GM19099 (cell line): ENCODE data around the gene ZFYVE9.

ENCODE experiments used
- POLR2A ChIP-seq: IDR thresholded peaks from 3 replicates; pipeline ENCODE4 v1.6.1; 2011; ENCODE audit warnings: low read depth; ENCODE audit not compliant: insufficient read length; ENCODE audit errors: extremely low read depth

The ZFYVE9 gene

GRCh38 chr1:52139817-52140540, 1.9 kb upstream of the ZFYVE9 start:
- no peak for TF ChIP-seq POLR2A

GRCh38 chr1:52140633-52141512, 1.0 kb upstream of the ZFYVE9 start:
- no peak for TF ChIP-seq POLR2A

GRCh38 chr1:52142220-52143183, 613 bp downstream of the ZFYVE9 start:
- TF ChIP-seq POLR2A, result no peak

- no peak for TF ChIP-seq POLR2A
These were observed 3.2 kb downstream of the ZFYVE9 start for GRCh38 chr1:52145137-52145536.

DNA sequence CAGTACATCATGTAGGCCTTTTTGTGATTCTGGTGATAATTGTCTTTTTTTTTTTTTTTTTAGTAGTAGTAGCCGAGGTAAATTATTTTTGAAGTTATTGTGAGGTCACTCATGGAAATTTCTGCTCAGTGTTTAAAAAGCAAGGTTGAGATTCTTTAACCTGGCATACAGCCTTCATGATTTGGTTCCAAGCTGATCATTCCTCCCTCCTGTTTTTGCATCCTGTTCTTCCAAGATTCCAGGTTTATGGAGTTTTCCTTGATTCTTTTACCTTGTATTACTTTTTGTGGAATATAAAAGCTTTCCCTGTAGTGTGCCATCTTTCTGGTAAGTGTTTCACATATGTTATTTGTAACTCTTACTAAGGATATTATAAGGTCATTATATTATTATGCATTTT, 9.1 kb downstream of the ZFYVE9 start:
- no peak for TF ChIP-seq POLR2A

- no peak for TF ChIP-seq POLR2A
These were observed 10.7 kb downstream of the ZFYVE9 start for GRCh38 chr1:52152572-52152971.

DNA sequence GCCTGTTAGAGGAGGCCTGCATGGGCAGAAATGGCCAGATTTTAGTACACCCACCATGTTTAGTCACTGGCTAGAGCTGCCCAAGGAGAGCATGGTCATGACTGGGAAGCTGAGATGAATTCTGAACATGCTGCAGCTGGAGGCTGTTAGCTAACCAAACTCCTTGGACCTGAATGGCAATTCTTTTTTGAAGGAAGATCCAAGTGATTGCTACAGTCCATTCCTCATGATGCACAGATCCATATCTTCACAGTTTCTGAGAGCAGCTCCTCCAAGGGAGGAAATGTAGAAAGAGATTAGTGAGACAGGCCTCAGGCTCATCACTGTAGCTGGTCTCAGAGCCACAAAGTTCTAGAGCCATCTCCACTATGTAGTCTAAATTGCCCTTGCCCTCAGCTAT, 11.1 kb downstream of the ZFYVE9 start:
- TF ChIP-seq POLR2A, result no peak

DNA sequence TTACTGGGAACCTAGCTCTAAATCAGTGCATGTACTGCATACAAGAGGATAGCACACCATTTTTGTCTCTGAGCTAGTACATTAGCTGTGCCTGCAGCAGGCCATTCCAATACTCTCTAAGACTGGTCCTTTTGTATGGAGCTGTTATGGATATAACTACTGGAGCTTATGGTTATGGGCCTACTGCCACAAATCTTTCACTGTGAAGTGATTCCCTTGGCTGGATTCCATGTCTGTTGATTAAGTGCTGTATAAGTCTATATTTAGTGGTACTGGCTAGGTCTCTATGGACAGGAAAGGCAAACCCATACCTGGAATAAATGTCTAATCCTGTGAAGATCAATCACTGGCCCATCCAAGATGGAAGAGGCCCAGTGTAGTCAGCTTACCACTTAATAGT, 12.0 kb downstream of the ZFYVE9 start:
- TF ChIP-seq POLR2A, result no peak

DNA sequence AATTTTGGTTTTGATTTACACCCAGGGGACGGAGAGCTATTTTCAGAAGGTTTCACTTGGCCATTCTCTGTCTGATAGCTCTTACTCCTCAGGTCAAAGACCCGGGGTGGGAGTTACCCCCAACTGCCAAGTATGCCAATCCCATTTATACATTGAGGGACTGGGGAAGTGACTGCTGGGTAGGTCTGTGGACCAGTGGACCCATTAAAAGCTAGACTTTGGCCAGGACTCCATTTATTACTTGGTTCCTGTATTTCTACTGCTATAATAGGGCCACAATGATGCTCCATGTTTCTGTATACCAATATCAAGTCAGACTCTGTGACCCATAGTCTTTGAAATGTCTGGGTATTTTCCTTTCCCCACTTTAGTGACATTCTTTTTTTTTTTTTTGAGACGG, 14.6 kb downstream of the ZFYVE9 start:
- no peak for TF ChIP-seq POLR2A

DNA sequence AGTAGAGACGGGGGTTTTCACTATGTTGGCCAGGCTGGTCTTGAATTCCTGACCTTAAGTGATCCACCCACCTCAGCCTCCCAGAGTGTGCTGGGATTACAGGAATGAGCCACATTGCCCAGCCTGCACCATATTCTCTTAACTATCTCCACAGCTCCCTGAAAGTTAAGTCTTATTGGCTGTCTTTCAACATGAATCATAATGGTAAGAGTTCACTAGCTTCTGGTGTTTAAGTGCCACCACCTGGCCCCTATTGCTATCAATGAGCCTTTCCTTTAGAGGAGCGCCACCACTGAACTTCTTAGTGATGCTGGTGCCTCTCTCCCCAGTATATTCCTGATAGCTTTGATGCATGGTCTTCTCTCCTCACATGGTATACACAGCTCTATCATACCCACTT, 15.7 kb downstream of the ZFYVE9 start:
- TF ChIP-seq POLR2A, result no peak

DNA sequence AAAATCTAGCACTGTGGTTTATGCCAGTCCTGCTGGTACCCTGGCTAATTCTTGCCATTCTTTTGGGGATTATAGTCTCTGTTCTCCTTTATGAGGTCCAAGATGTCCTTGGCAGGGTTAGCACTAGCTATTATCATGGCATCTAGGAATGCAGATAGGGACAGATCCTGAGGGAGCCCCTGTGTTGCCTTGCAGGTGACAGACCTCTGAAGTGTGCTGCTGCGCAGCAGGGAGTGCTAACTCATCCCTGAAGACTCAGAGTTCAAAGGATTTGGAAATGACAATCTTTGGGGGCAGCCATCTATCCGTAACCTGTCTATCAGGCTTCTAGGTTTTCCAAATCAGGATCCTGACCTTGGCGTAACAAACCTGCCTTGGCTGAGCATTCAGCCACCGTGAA, 16.3 kb downstream of the ZFYVE9 start:
- TF ChIP-seq POLR2A, result no peak

DNA sequence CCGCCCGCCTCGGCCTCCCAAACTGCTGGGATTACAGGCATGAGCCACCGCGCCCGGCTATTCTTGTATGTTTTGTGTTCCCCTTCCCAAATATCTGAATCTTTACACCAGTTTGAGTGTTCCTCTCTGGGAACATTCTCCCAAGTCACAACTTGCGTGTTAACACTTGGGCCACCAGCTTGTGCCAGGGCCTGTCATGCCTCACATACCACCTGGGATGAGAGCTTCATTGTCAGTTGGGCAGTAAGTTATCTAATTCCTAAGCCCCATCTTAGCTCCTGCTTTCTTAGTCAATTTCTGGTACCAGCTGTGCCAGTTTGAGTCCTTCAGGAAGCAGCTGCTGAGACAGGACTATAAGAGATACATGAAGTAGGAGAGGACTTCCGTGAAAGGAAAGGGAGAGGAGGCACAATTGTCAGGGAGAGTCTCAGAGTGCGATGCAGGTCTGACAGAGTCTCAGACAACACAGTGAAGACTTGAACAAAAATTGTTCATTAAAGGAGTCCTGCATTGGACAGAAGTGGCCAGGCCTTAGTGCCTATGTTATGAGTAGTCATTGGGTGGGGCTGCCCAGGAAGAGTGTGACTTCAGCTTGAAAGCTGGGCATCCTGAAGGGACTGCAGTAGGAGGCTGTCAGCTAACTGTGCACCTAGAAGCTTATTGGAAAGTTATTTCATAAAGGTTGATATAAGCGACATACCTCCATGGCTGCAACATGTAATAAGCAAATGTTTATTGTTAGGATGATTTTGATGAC, 17.3 kb downstream of the ZFYVE9 start:
- TF ChIP-seq POLR2A, result no peak

DNA sequence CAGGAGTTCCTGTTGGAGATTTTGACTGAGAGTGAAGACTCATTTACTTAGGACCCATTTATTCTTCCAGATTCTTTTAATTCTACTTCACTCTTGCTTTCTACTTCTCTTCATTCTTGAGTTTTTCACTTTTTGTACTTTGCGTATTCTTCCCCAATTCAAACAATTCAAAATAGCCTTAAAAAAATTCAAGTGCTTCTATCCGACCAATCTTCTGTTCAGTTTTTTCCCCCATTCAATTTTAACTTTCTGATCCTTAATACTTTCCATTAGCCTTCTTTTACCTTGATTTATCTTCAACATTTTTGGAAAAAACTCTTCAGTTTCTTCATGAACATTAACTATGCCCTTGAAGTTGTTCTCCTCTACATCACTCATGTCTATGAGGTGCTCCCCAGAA, 21.1 kb downstream of the ZFYVE9 start:
- TF ChIP-seq POLR2A, result no peak

GRCh38 chr1:52164604-52165003, 22.7 kb downstream of the ZFYVE9 start:
- no peak for TF ChIP-seq POLR2A
